ENCODE data around the gene TBK1. TPM values are rescaled to one million over a fixed set of nuclear protein-coding genes. Genes with fewer than 3 reads are reported as not detected.

Gene TBK1
- total and polyA plus RNA-seq, 11 donors: 7.8 to 16.9 (median 10.9) TPM

DNA sequence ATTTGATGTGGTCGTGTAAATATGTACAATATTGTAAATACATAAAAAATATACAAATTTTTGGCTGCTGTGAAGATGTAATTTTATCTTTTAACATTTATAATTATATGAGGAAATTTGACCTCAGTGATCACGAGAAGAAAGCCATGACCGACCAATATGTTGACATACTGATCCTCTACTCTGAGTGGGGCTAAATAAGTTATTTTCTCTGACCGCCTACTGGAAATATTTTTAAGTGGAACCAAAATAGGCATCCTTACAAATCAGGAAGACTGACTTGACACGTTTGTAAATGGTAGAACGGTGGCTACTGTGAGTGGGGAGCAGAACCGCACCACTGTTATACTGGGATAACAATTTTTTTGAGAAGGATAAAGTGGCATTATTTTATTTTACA is 49.6 kb downstream of the TBK1 start:
- Histone ChIP-seq H3K4me1 (no peaks in the 10 kb centered on the region), H3K27me3 (no peaks in the 10 kb centered on the region), H3K4me3 (no peak overlapping the region), H3K9me3 (no peaks in the 10 kb centered on the region), H3K27ac (no peak overlapping the region), H3K36me3 (peaks cover 0 to 71% (median 56%) of the 10 kb centered on the region in 9 donors)
- TF ChIP-seq POLR2A (IDR thresholded peaks at IDR 0.05): no peak
- TF ChIP-seq, protein P1, sequence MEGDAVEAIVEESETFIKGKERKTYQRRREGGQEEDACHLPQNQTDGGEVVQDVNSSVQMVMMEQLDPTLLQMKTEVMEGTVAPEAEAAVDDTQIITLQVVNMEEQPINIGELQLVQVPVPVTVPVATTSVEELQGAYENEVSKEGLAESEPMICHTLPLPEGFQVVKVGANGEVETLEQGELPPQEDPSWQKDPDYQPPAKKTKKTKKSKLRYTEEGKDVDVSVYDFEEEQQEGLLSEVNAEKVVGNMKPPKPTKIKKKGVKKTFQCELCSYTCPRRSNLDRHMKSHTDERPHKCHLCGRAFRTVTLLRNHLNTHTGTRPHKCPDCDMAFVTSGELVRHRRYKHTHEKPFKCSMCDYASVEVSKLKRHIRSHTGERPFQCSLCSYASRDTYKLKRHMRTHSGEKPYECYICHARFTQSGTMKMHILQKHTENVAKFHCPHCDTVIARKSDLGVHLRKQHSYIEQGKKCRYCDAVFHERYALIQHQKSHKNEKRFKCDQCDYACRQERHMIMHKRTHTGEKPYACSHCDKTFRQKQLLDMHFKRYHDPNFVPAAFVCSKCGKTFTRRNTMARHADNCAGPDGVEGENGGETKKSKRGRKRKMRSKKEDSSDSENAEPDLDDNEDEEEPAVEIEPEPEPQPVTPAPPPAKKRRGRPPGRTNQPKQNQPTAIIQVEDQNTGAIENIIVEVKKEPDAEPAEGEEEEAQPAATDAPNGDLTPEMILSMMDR (IDR thresholded peaks at IDR 0.05): no peak
- DNase-seq (no peak), ATAC-seq (no peak)
- 83 to 92% (median 90%) methylated on average over 7 of the region's 7 CpGs for WGBS, 4 donors
- intact Hi-C loops (cut with DNase I): no loop called here

DNA sequence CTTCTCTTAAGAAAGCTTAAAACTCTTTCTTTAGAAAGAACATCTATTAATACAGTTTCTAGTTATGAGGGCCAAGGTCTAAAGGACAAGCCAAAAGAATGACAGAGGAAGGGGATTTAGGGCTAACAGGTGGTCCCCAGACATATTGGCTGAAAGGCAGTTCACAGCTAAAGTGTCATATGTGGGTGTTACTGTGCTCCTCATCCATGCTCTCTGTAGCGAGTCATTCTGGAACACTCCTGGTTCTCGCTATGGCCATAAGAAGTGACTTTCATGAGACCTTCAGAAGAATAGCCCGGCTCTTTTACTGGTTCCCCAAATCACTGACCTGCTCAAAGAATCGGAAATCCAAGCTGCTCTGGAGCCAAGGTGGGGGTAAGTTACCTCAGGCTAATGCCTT is 55.0 kb downstream of the TBK1 start:
- H3K27ac ChIP-seq: no peak overlapping the region
- 94 to 97% (median 95%) methylated on average over 4 of the region's 4 CpGs for WGBS, 4 donors
- no peaks in the 10 kb centered on the region for H3K27me3 ChIP-seq
- no peak for TF ChIP-seq POLR2A (IDR thresholded peaks at IDR 0.05)
- TF ChIP-seq, protein P1 (IDR thresholded peaks at IDR 0.05): no peak
- H3K4me3 ChIP-seq: no peak overlapping the region
- H3K4me1 ChIP-seq: no peaks in the 10 kb centered on the region
- ATAC-seq (no peak), DNase-seq (no peak)
- H3K36me3 ChIP-seq: peaks cover 0 to 16% (median 1%) of the 10 kb centered on the region in 9 donors
- no peaks in the 10 kb centered on the region for H3K9me3 ChIP-seq
- intact Hi-C loops (cut with DNase I): no loop called here

DNA sequence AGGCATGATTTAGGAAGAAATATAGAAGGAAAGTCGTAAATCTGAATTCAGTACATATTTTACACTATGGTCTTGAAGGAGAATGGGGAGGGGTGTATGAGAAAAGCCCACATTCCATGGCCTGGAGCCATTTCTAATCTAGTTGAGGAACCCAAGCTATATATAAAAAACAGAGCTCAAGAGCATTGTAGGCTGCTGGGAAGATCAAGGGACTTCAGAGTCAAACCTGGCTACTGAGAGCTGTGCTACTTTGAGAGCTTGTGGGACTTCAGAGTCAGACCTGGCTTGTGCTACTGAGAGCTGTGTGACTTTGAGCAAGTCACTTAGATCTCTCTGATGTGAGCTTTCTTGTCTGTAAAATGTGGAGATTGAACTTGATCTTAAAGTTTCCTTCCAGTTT is 58.7 kb downstream of the TBK1 start:
- Histone ChIP-seq H3K4me3 (no peak overlapping the region), H3K27me3 (no peaks in the 10 kb centered on the region), H3K4me1 (no peaks in the 10 kb centered on the region), H3K27ac (no peak overlapping the region), H3K9me3 (no peaks in the 10 kb centered on the region), H3K36me3 (no peaks in the 10 kb centered on the region)
- TF ChIP-seq, protein P1 (IDR thresholded peaks at IDR 0.05): no peak
- TF ChIP-seq POLR2A (IDR thresholded peaks at IDR 0.05): no peak
- ATAC-seq: no peak
- no peak for DNase-seq
- intact Hi-C loops (cut with DNase I): no loop called here
- WGBS, 4 donors: 75 to 82% (median 77%) methylated on average over 1 of the region's 1 CpG

DNA sequence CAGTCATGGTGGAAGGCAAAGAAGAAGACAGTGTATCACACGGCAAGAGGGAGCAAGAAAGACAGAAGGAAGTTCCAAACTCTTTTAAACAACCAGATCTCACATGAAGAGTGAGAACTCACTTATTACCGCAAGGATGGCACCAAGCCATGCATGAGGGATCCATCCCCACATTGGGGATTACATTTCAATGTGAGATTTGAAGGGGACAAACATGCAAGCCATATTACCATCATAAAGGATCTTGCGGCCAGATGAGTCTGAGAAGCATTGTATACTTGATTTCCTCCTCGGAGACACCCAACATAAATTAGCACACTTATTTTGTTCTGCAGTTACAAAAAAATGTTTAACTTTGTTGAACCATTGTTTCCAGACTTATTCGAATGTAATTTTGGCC is 66.5 kb downstream of the TBK1 start:
- TF ChIP-seq, protein P1 (IDR thresholded peaks at IDR 0.05): no peak
- TF ChIP-seq POLR2A (IDR thresholded peaks at IDR 0.05): no peak
- intact Hi-C loops (cut with DNase I): no loop called here
- no peaks in the 10 kb centered on the region for H3K9me3 ChIP-seq
- no peak overlapping the region for H3K27ac ChIP-seq
- no peaks in the 10 kb centered on the region for H3K27me3 ChIP-seq
- ATAC-seq (no peak), DNase-seq (no peak)
- no peak overlapping the region for H3K4me3 ChIP-seq
- no peaks in the 10 kb centered on the region for H3K4me1 ChIP-seq
- no peaks in the 10 kb centered on the region for H3K36me3 ChIP-seq
- 87 to 91% (median 89%) methylated on average over 5 of the region's 5 CpGs for WGBS, 4 donors
